ENCODE measurements around the gene ACAP2.

DNA sequence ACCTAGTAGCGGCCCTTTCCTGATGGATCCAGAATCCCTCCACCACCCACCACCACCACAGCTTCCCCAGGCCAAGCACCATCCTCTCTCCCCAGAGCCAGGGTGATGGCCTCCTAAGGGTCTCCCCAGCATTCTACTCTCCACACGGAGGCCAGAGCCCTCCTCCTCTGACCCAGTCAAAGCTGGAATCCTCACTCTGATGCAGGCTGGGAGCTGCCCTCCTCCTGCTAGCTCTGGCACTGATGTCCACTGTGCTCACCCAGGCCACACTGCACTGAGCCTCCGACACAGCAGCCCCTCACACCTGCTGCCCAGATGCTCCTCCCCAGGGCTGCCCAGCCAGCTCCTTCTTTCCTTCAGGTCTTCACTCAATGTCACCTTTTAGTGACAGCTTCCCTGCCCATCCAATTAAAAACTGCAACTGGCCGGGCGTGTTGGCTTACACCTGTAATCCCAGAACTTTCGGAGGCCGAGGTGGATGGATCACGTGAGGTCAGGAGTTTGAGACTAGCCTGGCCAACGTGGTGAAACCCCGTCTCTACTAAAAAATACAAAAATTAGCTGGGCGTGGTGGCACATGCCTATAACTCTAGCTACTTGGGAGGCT, 192.9 kb downstream of the ACAP2 start:
- TF ChIP-seq EP300 (IDR thresholded peaks at IDR 0.05) (no peak), POLR2A (IDR thresholded peaks at IDR 0.05; ENCODE audit: low read depth) (no peak)
- TF ChIP-seq, protein P1, sequence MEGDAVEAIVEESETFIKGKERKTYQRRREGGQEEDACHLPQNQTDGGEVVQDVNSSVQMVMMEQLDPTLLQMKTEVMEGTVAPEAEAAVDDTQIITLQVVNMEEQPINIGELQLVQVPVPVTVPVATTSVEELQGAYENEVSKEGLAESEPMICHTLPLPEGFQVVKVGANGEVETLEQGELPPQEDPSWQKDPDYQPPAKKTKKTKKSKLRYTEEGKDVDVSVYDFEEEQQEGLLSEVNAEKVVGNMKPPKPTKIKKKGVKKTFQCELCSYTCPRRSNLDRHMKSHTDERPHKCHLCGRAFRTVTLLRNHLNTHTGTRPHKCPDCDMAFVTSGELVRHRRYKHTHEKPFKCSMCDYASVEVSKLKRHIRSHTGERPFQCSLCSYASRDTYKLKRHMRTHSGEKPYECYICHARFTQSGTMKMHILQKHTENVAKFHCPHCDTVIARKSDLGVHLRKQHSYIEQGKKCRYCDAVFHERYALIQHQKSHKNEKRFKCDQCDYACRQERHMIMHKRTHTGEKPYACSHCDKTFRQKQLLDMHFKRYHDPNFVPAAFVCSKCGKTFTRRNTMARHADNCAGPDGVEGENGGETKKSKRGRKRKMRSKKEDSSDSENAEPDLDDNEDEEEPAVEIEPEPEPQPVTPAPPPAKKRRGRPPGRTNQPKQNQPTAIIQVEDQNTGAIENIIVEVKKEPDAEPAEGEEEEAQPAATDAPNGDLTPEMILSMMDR (IDR thresholded peaks at IDR 0.05): no peak
